Measurements from ENCODE around the gene BLM.

The BLM gene

GRCh38 chr15:90851940-90852339 lies 134.8 kb downstream of the BLM start:
- no peak for DNase-seq

- no peak for DNase-seq
These were observed 138.0 kb downstream of the BLM start for GRCh38 chr15:90855139-90855538.

DNA sequence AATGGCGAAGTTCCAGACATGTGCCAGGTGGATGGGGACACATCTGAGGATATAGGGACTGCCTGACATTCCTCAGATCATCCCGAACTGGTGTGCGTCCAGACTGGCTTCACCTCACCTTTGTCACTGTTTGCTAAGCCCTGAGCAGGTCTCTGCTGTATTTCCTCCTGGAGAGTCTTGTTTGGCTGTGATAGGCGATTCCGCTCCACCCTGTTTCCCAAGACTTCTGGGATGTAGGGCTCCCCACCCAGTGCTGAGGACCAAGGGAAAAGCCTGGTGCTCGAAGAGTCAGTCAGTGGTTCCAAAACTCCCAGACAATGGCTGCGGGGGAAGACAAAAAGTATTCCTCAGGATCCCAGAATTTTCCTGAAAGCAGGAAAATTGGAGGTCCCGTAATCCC lies 140.2 kb downstream of the BLM start:
- no peak for DNase-seq

DNA sequence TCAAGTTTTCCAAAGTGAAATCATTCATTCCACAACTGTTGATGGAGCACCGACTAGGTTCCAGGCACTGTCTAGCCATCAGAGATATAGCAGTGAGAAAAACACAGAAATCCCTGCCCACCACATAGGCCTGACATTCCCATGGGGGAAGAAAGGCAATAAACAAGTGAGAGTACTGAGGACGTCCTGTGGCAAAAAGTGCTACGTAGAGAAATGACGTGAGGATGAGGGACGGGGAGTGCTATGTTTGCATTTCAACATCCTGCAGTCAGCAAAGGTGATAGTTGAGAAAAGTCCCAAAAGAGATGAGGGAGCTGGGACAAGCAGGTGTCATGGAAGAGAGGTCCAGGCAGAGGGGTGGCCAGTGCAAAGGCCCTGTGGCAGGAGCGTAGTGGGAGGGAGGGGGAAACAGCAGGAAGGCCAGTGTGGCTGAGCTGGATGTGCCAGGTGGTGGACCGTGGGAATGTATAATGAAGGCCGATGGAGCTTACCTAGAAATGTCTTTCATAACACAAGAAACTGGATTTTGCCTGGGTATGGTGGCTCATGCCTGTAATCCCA lies 140.8 kb downstream of the BLM start:
- DNase-seq = no peak

GRCh38 chr15:90859234-90860131 lies 142.3 kb downstream of the BLM start:
- no peak for DNase-seq

- peak in 2 of 3 experiments; percentile 18 to 55 for DNase-seq
These were observed 143.3 kb downstream of the BLM start for GRCh38 chr15:90860450-90860849.

GRCh38 chr15:90860942-90861675 lies 144.0 kb downstream of the BLM start:
- peak; percentile 69 to 97 (median 81) for DNase-seq

- DNase-seq = no peak
These were observed 145.3 kb downstream of the BLM start for GRCh38 chr15:90862487-90862886.

GRCh38 chr15:90862964-90863778 lies 146.0 kb downstream of the BLM start:
- peak in 1 of 3 experiments; percentile 33 for DNase-seq

GRCh38 chr15:90863987-90864386 lies 146.8 kb downstream of the BLM start:
- no peak for DNase-seq

GRCh38 chr15:90864507-90864906 lies 147.4 kb downstream of the BLM start:
- DNase-seq = peak in 1 of 3 experiments; percentile 31

DNA sequence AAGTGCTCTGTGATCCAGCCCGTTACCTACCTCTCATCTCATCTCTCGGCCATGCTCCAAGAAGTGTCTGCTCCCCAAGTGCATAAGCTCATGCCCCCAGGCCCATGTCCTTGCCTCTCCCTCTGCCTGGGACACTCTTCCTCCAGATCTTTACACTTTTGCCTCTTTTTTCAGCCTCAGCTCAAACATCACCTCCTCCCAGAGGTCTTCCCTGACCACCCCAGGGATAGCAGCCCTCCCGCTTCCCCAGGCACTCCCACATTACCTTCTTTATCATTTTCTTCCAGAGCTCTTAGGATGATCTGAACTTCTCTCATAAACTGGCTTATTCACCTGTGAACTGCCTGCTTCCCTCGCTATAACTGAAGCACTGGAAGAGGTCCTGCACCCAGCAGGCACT lies 148.6 kb downstream of the BLM start:
- DNase-seq = no peak

Measured in NCI-H1417 (cell line).